ENCODE results near the gene RIMS3.

The RIMS3 gene

GRCh38 chr1:40691538-40692428, 26.3 kb upstream of the RIMS3 start, which contains the start of gene NFYC:
NFYC (plus strand) TSS chr1:40691704; CDS start chr1:40738844, 47,140 bp downstream.
- DNase-seq (ENCODE audit: low spot score) = peak; percentile 98

GRCh38 chr1:40690771-40691537, 25.5 kb upstream of the RIMS3 start:
- DNase-seq (ENCODE audit: low spot score) = no peak

GRCh38 chr1:40689737-40690136, 24.3 kb upstream of the RIMS3 start:
- DNase-seq (ENCODE audit: low spot score) = no peak

GRCh38 chr1:40687661-40688060, 22.2 kb upstream of the RIMS3 start:
- DNase-seq (ENCODE audit: low spot score) = no peak

GRCh38 chr1:40687059-40687458, 21.6 kb upstream of the RIMS3 start:
- no peak for DNase-seq (ENCODE audit: low spot score)

GRCh38 chr1:40684669-40685068, 19.2 kb upstream of the RIMS3 start:
- no peak for DNase-seq (ENCODE audit: low spot score)

GRCh38 chr1:40679165-40679953, 13.9 kb upstream of the RIMS3 start:
- DNase-seq (ENCODE audit: low spot score) = no peak

GRCh38 chr1:40676501-40676900, 11.0 kb upstream of the RIMS3 start:
- DNase-seq (ENCODE audit: low spot score) = no peak

GRCh38 chr1:40673452-40673851, 8.0 kb upstream of the RIMS3 start:
- no peak for DNase-seq (ENCODE audit: low spot score)

- peak; percentile 60 for DNase-seq (ENCODE audit: low spot score)
These were observed 3.5 kb upstream of the RIMS3 start for GRCh38 chr1:40668769-40669525.

- no peak for DNase-seq (ENCODE audit: low spot score)
These were observed 691 bp downstream of the RIMS3 start for GRCh38 chr1:40664791-40665190.

- no peak for DNase-seq (ENCODE audit: low spot score)
These were observed 1.3 kb downstream of the RIMS3 start for GRCh38 chr1:40664167-40664537.

GRCh38 chr1:40663324-40664166, 1.9 kb downstream of the RIMS3 start:
- no peak for DNase-seq (ENCODE audit: low spot score)

- DNase-seq (ENCODE audit: low spot score) = no peak
These were observed 2.6 kb downstream of the RIMS3 start for GRCh38 chr1:40662864-40663263.

- DNase-seq (ENCODE audit: low spot score) = no peak
These were observed 3.3 kb downstream of the RIMS3 start for GRCh38 chr1:40662151-40662550.

GRCh38 chr1:40661678-40662077, 3.8 kb downstream of the RIMS3 start:
- no peak for DNase-seq (ENCODE audit: low spot score)

GRCh38 chr1:40659649-40659947, 5.9 kb downstream of the RIMS3 start:
- DNase-seq (ENCODE audit: low spot score) = no peak

GRCh38 chr1:40658751-40659648, 6.5 kb downstream of the RIMS3 start:
- no peak for DNase-seq (ENCODE audit: low spot score)

GRCh38 chr1:40657046-40657445, 8.4 kb downstream of the RIMS3 start:
- no peak for DNase-seq (ENCODE audit: low spot score)
